ENCODE measurements around the gene TTI1.

Gene TTI1

DNA sequence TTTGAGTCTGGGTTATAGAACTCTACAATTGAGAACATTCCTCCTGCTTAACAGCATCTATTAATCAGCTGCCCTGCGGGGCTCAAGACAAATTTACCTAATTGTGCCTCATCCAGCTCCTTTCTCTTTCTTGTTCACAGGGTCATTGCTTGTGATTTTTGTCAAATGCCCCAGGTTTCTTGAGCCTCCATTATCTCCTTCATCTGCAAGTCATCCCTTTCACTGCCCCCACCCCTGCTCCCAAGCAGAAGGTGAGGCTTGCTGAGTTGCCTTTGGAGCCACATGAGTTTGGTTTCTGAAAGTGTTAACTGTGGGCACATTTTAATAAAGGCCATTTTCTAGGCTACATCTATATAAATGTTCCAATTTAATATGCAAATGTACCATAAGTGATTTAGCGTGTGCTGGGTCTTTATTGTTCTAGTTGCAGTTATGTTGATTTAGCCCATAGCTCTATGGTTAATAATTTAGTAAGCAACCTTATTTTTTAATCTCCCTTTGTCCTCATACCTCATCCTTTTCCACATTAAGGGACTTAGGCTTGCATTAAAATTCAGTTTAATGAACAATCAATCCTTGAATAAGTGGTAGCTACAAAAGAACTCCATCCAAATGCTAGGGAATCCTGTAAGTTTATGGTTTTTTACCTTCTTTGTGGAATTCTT, 74.3 kb downstream of the TTI1 start:
- no peak overlapping the region for H3K4me3 ChIP-seq (ENCODE audit: low read depth, low read length)
- TF ChIP-seq, protein P1, sequence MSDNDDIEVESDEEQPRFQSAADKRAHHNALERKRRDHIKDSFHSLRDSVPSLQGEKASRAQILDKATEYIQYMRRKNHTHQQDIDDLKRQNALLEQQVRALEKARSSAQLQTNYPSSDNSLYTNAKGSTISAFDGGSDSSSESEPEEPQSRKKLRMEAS (IDR thresholded peaks at IDR 0.05; ENCODE audit: low read depth, low read length), result no peak
- TF ChIP-seq CTCF (IDR thresholded peaks at IDR 0.05; ENCODE audit: low read depth, low read length) (no peak), MYC (IDR thresholded peaks at IDR 0.05; ENCODE audit: low read depth, low read length) (no peak), POLR2A (IDR thresholded peaks at IDR 0.05; ENCODE audit: extremely low read depth, insufficient read length) (no peak)
- no peak for DNase-seq (ENCODE audit: low read depth)

DNA sequence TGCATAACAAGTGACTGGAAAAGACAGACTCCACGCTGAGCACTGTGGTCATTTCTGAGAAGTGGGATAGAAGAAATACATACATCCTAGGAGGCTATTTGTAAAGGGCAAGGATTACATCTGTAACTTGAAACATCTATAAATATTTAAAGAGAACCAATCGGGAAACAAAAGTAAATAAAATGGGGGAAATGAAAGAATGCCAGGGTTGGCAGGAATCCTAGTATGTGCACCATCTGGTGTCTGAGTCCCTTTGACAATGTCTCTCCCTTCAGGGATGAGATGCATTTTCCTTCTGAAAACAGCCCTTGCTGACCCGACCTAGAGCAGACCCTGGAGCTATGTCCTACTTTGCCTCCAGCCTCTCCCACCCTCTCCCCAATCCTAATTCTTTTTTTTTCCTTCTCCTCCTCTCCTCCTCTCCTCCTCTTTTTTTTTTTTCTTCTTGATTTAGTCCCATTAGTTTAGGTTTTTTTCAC, 77.1 kb downstream of the TTI1 start:
- no peak for DNase-seq (ENCODE audit: low read depth)
- no peak overlapping the region for H3K4me3 ChIP-seq (ENCODE audit: low read depth, low read length)
- no peak for TF ChIP-seq CTCF (IDR thresholded peaks at IDR 0.05; ENCODE audit: low read depth, low read length)
- no peak for TF ChIP-seq POLR2A (IDR thresholded peaks at IDR 0.05; ENCODE audit: extremely low read depth, insufficient read length)
- no peak for TF ChIP-seq MYC (IDR thresholded peaks at IDR 0.05; ENCODE audit: low read depth, low read length)
- TF ChIP-seq, protein P1 (IDR thresholded peaks at IDR 0.05; ENCODE audit: low read depth, low read length), result no peak

- TF ChIP-seq MYC (IDR thresholded peaks at IDR 0.05; ENCODE audit: low read depth, low read length) (no peak), POLR2A (IDR thresholded peaks at IDR 0.05; ENCODE audit: extremely low read depth, insufficient read length) (no peak), CTCF (IDR thresholded peaks at IDR 0.05; ENCODE audit: low read depth, low read length) (no peak)
- TF ChIP-seq, protein P1 (IDR thresholded peaks at IDR 0.05; ENCODE audit: low read depth, low read length), result no peak
- no peak for DNase-seq (ENCODE audit: low read depth)
These were observed 77.7 kb downstream of the TTI1 start for GRCh38 chr20:37955511-37955910.

GRCh38 chr20:37954626-37955025, 78.6 kb downstream of the TTI1 start:
- no peak for TF ChIP-seq CTCF (IDR thresholded peaks at IDR 0.05; ENCODE audit: low read depth, low read length)
- TF ChIP-seq MYC (IDR thresholded peaks at IDR 0.05; ENCODE audit: low read depth, low read length), result no peak
- TF ChIP-seq, protein P1 (IDR thresholded peaks at IDR 0.05; ENCODE audit: low read depth, low read length), result no peak
- no peak for TF ChIP-seq POLR2A (IDR thresholded peaks at IDR 0.05; ENCODE audit: extremely low read depth, insufficient read length)
- no peak overlapping the region for H3K4me3 ChIP-seq (ENCODE audit: low read depth, low read length)
- DNase-seq (ENCODE audit: low read depth), result no peak

More at GRCh38 chr20:37955511-37955910, 77.7 kb downstream of the TTI1 start:
- H3K4me3 ChIP-seq (ENCODE audit: low read depth, low read length), result no peak overlapping the region

DNA sequence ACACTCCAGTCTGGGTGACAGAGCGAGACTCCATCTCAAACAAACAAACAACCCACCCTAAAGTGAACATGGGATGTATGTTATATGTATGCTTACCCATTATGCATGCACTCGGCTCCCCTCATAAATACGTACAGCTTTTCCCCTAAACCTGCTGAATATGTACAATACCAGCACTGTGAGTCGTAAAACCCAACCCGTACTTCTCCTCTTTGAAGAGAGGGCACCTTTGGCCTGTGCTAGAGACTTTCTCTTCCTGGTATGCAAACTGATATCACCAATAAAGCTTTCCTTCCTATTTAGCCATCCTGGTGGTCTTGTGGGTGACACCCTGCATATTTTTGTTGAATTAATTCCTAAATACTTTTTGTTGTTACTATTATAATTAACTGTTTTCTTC, 79.1 kb downstream of the TTI1 start:
- TF ChIP-seq CTCF (IDR thresholded peaks at IDR 0.05; ENCODE audit: low read depth, low read length) (no peak), POLR2A (IDR thresholded peaks at IDR 0.05; ENCODE audit: extremely low read depth, insufficient read length) (no peak), MYC (IDR thresholded peaks at IDR 0.05; ENCODE audit: low read depth, low read length) (no peak)
- TF ChIP-seq, protein P1 (IDR thresholded peaks at IDR 0.05; ENCODE audit: low read depth, low read length), result no peak
- DNase-seq (ENCODE audit: low read depth), result no peak
- no peak overlapping the region for H3K4me3 ChIP-seq (ENCODE audit: low read depth, low read length)
